ENCODE results near the gene NRG4.
A peak's percentile ranks its signal among the peaks of the same experiment; 100 is the strongest.
"Not testable (repeated sequence)": the region's sequence is repeated elsewhere in the genome, so short reads cannot be mapped to it uniquely, and the experiment has no call there.

Gene NRG4

GRCh38 chr15:76011627-76012551 is at the start of gene NRG4:
Gene NRG4, minus strand, starts transcription at chr15:76012424. Its CDS starts 1,194 bp downstream, at chr15:76011230.
- peak; percentile 3 for DNase-seq (ENCODE audit: low spot score)

- no peak for DNase-seq (ENCODE audit: low spot score)
These were observed 49.5 kb upstream of the NRG4 start for GRCh38 chr15:76061700-76062099.

- DNase-seq (ENCODE audit: low spot score), result no peak
These were observed 48.1 kb upstream of the NRG4 start for GRCh38 chr15:76060118-76060989.

DNA sequence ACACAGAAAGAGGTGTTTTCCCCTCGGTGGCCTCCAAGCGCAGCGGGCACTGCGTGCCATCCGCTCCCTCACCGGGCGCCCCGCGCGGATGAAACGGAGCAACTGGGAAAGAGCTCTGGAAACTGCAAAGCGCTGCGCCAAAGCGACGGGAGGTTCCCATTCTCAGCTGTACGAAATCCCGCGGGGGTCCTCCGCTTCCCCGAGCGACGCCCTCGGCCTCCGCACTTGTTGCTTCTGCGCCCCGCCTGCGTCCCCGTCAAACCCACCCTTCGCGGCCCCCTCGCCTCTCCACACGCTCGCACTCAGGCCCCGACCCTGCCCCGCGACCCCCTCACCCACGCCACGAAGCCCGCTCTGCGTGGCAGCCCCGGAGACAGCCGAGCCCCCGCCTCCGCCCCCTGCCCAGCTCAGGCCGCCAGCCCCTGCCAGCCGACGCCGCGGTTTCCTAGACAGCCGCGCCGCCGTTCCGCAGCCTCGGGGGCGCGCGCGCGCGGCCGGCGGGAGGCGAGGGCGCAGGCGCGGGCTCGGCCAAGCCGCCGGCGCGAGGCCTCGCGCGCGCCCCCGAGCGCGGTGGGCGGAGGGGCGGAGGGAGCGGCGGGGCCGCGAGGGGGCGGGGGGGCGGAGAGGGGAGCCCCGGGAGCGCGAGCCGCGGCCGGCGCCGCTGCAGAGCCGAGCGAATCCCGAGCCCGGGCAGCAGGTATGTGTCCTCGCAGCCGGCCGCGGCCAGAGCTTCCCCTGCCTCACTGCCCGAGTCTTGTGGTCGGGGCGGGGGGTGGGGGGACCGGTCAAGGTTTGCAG is 47.3 kb upstream of the NRG4 start, which contains the start of gene TMEM266:
Gene TMEM266, plus strand, starts transcription at position 666 of the 798 bp plus-strand sequence. CDS start 74,279 bp downstream, outside the sequence.
- peak; percentile 80 for DNase-seq (ENCODE audit: low spot score)

GRCh38 chr15:76058714-76059319 is 46.6 kb upstream of the NRG4 start:
- no peak for DNase-seq (ENCODE audit: low spot score)

- peak; percentile 53 for DNase-seq (ENCODE audit: low spot score)
These were observed 45.2 kb upstream of the NRG4 start for GRCh38 chr15:76057332-76058000.

DNA sequence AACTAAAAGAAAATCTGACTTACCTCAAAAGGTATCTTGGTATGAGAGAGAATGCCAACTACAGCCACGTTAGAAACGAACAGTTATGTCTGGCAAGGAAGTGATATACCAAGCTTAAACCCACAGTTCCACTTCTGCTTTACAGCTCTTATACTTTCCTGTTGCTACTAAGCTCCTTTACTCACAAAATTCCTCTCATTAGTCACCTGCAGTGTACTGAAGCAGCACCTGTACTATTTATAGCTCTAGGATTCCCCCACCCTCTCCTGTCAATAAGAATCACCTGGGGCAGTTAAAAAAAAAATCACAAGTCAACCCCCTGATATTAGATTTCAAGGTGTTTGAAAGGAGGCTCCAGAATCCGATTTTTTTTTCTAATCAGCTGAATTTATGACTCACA is 44.7 kb upstream of the NRG4 start:
- no peak for DNase-seq (ENCODE audit: low spot score)

GRCh38 chr15:76054201-76054600 is 42.0 kb upstream of the NRG4 start:
- DNase-seq (ENCODE audit: low spot score), result not testable (repeated sequence)

- no peak for DNase-seq (ENCODE audit: low spot score)
These were observed 26.3 kb upstream of the NRG4 start for GRCh38 chr15:76038512-76038911.

DNA sequence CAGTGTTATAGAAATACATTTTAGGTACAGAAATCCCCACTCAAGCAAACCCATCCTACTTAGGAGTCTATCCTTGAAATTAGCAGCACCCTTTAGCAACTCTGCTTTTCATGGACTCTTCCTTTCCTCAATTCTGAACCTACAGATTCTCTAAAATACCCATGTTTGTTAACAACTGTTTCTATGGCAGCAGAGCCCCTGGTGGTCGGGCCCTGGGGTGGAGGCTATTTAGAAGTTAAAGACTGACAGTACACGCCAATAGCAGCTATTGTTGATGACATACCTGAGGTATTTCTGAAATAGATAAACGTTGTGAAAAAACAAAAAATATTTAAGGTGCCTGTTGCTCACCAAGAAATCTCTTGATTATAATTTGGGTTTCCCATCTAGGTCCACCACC is 23.4 kb upstream of the NRG4 start:
- DNase-seq (ENCODE audit: low spot score), result no peak

- DNase-seq (ENCODE audit: low spot score), result no peak
These were observed 21.9 kb upstream of the NRG4 start for GRCh38 chr15:76034111-76034510.

- no peak for DNase-seq (ENCODE audit: low spot score)
These were observed 21.2 kb upstream of the NRG4 start for GRCh38 chr15:76033438-76033837.

DNA sequence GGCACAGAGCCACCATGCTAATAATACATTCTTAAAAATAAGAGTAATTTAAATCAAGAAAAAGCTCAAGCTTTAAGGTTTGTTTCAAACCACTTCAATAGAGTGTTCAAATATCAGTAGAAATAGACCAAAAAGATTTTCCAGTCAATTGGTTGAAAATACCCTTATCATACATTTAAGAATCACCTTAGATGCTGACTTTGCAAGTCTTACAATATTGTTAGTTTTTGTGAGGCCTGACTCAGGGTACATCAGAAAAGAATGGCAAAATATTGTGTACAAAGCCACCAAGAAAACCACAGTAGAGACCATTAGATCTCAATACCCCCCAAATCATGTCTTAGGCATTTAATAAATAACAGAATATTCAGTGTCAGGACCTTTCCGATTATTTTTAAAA is 19.8 kb upstream of the NRG4 start:
- no peak for DNase-seq (ENCODE audit: low spot score)

DNA sequence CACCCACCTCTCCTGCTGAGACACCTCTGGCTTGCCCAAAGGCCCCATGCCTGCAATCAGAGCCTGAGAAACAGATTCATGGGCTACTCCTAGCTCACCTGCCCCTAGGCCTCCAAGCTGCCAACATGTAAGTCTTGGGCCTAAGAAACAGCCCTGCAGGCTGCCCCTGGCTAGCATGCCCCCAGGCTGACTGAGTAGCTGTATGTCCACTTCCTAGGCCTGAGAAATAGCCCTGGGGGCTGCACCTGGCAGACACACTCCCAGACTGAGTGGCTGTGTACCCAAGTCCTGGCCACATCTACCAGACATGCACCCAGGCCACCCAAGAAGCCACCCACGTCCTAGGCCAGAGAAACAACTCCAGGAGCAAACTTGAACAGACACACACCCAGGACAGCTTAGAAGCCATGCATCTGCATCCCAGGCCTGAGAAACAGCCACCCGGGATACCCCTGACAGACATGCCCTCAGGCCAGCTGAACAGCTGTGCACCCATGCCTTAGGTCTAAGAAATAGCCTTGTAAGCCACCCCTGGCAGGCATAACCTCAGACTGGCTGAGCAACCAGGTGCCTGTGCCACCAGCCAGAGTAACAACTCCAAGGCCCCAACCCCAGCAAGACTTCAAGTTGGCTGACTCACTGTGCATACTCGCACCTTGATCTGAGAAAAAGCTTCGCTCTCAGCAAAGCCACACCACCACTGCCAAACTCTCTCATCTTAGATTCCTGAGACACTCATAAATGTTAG is 12.0 kb upstream of the NRG4 start:
- no peak for DNase-seq (ENCODE audit: low spot score)

DNA sequence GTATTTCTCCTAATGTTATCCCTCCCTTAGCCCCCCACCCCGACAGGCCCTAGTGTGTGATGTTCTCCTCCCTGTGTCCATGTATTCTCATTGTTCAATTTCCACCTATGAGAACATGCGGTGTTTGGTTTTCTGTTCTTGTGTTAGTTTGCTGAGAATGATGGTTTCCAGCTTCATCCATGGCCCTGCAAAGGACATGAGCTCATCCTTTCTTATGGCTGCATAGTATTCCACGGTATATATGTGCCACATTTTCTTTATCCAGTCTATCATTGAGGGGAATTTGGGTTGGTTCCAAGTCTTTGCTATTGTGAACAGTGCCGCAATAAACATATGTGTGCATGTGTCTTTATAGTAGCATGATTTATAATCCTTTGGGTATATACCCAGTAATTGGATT is 1.2 kb upstream of the NRG4 start:
- DNase-seq (ENCODE audit: low spot score), result not testable (repeated sequence)

DNA sequence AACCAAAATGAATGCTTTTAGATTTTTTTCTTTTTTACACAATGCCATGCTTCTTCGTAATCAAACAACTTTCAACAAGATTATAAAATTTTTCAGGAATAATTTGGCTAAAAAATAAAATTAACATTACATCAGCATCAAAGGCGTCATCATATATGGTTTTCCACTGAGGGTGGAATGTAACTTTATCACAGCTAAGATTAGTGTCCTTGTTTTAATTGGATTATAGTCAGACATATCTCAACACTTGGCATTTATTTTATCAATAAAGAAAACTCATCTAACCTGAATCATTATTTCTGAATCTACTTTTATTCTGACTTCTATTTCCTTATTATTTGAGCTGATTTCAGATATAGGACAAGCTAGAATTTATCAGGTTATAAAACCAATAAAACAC is 1.6 kb downstream of the NRG4 start:
- DNase-seq (ENCODE audit: low spot score), result no peak

DNA sequence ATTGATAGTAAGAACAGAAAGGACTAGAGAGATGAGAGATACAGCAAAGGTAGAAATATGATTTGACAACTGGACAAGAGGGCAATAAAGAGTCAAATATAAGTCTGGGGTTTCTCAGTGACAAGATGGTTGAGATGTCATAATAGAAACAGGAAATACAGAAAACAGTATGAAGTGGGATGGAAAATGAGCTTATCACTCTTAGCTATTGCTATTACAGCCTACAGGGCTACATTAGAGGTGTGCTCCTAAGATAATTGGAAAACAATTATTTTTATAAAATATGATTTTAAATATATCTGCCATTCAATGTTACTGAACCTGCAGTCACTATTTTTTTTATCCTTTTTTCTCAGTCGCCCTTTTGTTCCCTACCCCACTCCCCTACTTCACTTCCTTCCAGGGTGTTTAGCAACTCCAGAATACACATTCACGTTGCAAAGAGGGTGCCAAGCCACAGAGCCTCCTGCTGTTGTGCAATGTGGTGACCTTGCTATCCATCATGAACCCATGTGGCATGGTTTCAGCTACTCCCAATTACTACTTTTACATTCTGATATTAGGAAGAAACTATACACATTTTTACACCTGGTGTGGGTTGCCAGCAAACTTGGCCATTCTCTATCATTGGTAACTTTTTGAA is 6.0 kb downstream of the NRG4 start:
- no peak for DNase-seq (ENCODE audit: low spot score)

- no peak for DNase-seq (ENCODE audit: low spot score)
These were observed 8.9 kb downstream of the NRG4 start for GRCh38 chr15:76003364-76003763.

- DNase-seq (ENCODE audit: low spot score), result no peak
These were observed 16.6 kb downstream of the NRG4 start for GRCh38 chr15:75995611-75996010.

GRCh38 chr15:75994220-75994619 is 18.0 kb downstream of the NRG4 start:
- DNase-seq (ENCODE audit: low spot score), result no peak

Data from AG08396 (cell line).